HEK293 (cell line): ENCODE data around the gene THBS2.
A peak's percentile ranks its signal among the peaks of the same experiment; 100 is the strongest.

Experiments
- CTCF ChIA-PET: fragments of 350-600 bp; formaldehyde crosslinking; extraction: SDS; loops from one replicate; lab custom pipeline; 2021; ENCODE audit warnings: antibody characterized with exemption; lab: Yijun Ruan, JAX
- POLR2A ChIA-PET: fragments of 300-600 bp; formaldehyde crosslinking; extraction: SDS; loops from one replicate; lab custom pipeline; 2020; ENCODE audit warnings: antibody characterized with exemption, inconsistent platforms; lab: Yijun Ruan, JAX
- H3K27ac ChIP-seq: fragments of 200-500 bp; sonication (Bioruptor generic); 2 replicates; pipeline ENCODE4 v1.5.1; 2014; ENCODE audit warnings: low read depth, low read length, control low read depth, inconsistent platforms; ENCODE audit errors: extremely low read depth
- H3K36me3 ChIP-seq, 2 experiments: fragments of 200-500 bp in 1 of 2; sonication (Bioruptor generic) in 1 of 2; 1 replicate in 1 of 2; 2 replicates in 1 of 2; pipeline ENCODE4 v1.5.1; 2014 to 2017; ENCODE audit warnings: inconsistent platforms in 2 of 2, low read length in 2 of 2; ENCODE audit not compliant: control insufficient read depth in 2 of 2, insufficient read depth in 1 of 2
- H3K4me1 ChIP-seq: fragments of 200-500 bp; sonication (Bioruptor generic); 2 replicates; pipeline ENCODE4 v1.5.1; 2014; ENCODE audit warnings: mild to moderate bottlenecking, low read length, inconsistent platforms; ENCODE audit not compliant: control insufficient read depth, insufficient read depth
- H3K4me3 ChIP-seq: 2 replicates; pipeline ENCODE4 v1.5.1; 2011; ENCODE audit warnings: low read depth, mild to moderate bottlenecking, control low read depth, low read length, moderate library complexity
- H3K9me3 ChIP-seq: fragments of 200-500 bp; sonication (Bioruptor generic); 2 replicates; pipeline ENCODE4 v1.5.1; 2014; ENCODE audit warnings: low read depth, low read length, inconsistent platforms; ENCODE audit not compliant: control insufficient read depth, insufficient read depth
- BCL6B ChIP-seq: fragments of 450-650 bp; formaldehyde crosslinking; IDR thresholded peaks from 2 replicates; pipeline ENCODE4 v1.5.1; 2017; ENCODE audit warnings: missing biosample characterization, missing genetic modification characterization
- INSM2 ChIP-seq: fragments of 450-650 bp; formaldehyde crosslinking; IDR thresholded peaks from 2 replicates; pipeline ENCODE4 v1.5.1; 2016; ENCODE audit warnings: missing biosample characterization, missing genetic modification characterization
- PRDM1 ChIP-seq: fragments of 450-650 bp; formaldehyde crosslinking; IDR thresholded peaks from 2 replicates; pipeline ENCODE4; 2016; ENCODE audit warnings: missing biosample characterization, missing genetic modification characterization
- PRDM10 ChIP-seq: fragments of 450-650 bp; formaldehyde crosslinking; IDR thresholded peaks from 2 replicates; pipeline ENCODE4 v1.5.1; 2016; ENCODE audit warnings: missing biosample characterization, missing genetic modification characterization
- REST ChIP-seq: fragments of 450-650 bp; formaldehyde crosslinking; IDR thresholded peaks from 2 replicates; pipeline ENCODE4 v1.5.1; 2016; ENCODE audit warnings: missing biosample characterization, missing genetic modification characterization
- SCRT1 ChIP-seq: fragments of 450-650 bp; formaldehyde crosslinking; IDR thresholded peaks from 2 replicates; pipeline ENCODE4 v1.5.1; 2016; ENCODE audit warnings: missing biosample characterization, missing genetic modification characterization, borderline replicate concordance
- TCF7L2 ChIP-seq: IDR thresholded peaks from 2 replicates; pipeline ENCODE4 v1.6.1; 2011; ENCODE audit warnings: low read depth, mild to moderate bottlenecking, inconsistent platforms, low read length, moderate library complexity, borderline replicate concordance
- WT1 ChIP-seq: fragments of 450-650 bp; formaldehyde crosslinking; IDR thresholded peaks from 2 replicates; pipeline ENCODE4 v1.5.1; 2016; ENCODE audit warnings: missing biosample characterization, missing genetic modification characterization
- ZFP41 ChIP-seq: fragments of 450-650 bp; formaldehyde crosslinking; IDR thresholded peaks from 2 replicates; pipeline ENCODE4 v1.5.1; 2016; ENCODE audit warnings: missing biosample characterization, missing genetic modification characterization, borderline replicate concordance
- ZFP69B ChIP-seq: fragments of 450-650 bp; formaldehyde crosslinking; IDR thresholded peaks from 2 replicates; pipeline ENCODE4 v1.5.1; 2016; ENCODE audit warnings: missing biosample characterization, missing genetic modification characterization
- ZNF133 ChIP-seq: fragments of 450-650 bp; formaldehyde crosslinking; IDR thresholded peaks from 2 replicates; pipeline ENCODE4 v1.5.1; 2016; ENCODE audit warnings: missing biosample characterization, missing genetic modification characterization
- ZNF214 ChIP-seq: fragments of 450-650 bp; formaldehyde crosslinking; IDR thresholded peaks from 2 replicates; pipeline ENCODE4 v1.5.1; 2017; ENCODE audit warnings: missing biosample characterization, mild to moderate bottlenecking, missing genetic modification characterization, borderline replicate concordance
- ZNF239 ChIP-seq: fragments of 450-650 bp; formaldehyde crosslinking; IDR thresholded peaks from 2 replicates; pipeline ENCODE4 v1.5.1; 2016; ENCODE audit warnings: missing biosample characterization, missing genetic modification characterization
- ZNF404 ChIP-seq: fragments of 450-650 bp; formaldehyde crosslinking; IDR thresholded peaks from 2 replicates; pipeline ENCODE4 v1.5.1; 2017; ENCODE audit warnings: missing biosample characterization, missing genetic modification characterization
- ZNF624 ChIP-seq: fragments of 450-650 bp; formaldehyde crosslinking; IDR thresholded peaks from 2 replicates; pipeline ENCODE4 v1.5.1; 2017; ENCODE audit warnings: missing biosample characterization, missing genetic modification characterization
- ZNF645 ChIP-seq: fragments of 450-650 bp; formaldehyde crosslinking; IDR thresholded peaks from 2 replicates; pipeline ENCODE4; 2016; ENCODE audit warnings: missing biosample characterization, missing genetic modification characterization
- ZNF654 ChIP-seq: fragments of 450-650 bp; formaldehyde crosslinking; IDR thresholded peaks from 2 replicates; pipeline ENCODE4 v1.5.1; 2016; ENCODE audit warnings: low read depth, missing biosample characterization, missing genetic modification characterization
- ZNF791 ChIP-seq: fragments of 450-650 bp; formaldehyde crosslinking; IDR thresholded peaks from 2 replicates; pipeline ENCODE4 v1.5.1; 2016; ENCODE audit warnings: missing biosample characterization, missing genetic modification characterization
- ZNF837 ChIP-seq: fragments of 450-650 bp; formaldehyde crosslinking; IDR thresholded peaks from 2 replicates; pipeline ENCODE4 v1.5.1; 2016; ENCODE audit warnings: missing biosample characterization, missing genetic modification characterization
- TF ChIP-seq, protein P1 (sequence below): fragments of 450-650 bp; formaldehyde crosslinking; IDR thresholded peaks from 2 replicates; pipeline ENCODE4 v1.5.1; 2017; ENCODE audit warnings: missing biosample characterization, mild to moderate bottlenecking, missing genetic modification characterization, moderate library complexity
- TF ChIP-seq, protein P2 (sequence below): fragments of 450-650 bp; formaldehyde crosslinking; IDR thresholded peaks from 2 replicates; pipeline ENCODE4 v1.5.1; 2016; ENCODE audit warnings: missing biosample characterization, missing genetic modification characterization

THBS2 gene

DNA sequence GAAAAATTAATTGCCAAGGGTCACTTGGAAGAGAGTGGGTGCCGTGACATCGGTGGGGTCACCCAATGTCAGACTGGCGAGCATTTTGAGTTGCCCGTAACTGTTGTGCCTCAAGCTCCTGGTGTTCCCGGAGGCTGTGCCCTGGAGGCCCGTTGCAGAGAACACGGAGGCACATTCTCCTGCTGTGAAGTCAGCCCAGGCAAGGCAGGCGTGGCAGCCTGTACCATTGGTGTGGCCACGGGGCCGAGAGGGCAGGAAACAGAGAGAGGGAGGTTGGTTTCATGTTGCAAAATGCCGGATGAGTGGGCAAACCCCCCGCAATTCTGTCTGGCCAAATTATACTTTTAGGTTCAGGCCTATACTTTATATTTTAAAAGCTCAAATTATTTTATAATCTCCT, 81.2 kb downstream of the THBS2 start:
- no peak overlapping the region for H3K27ac ChIP-seq
- POLR2A ChIA-PET, result no interaction called here
- H3K9me3 ChIP-seq, result no peaks in the 10 kb centered on the region
- CTCF ChIA-PET, result no interaction called here
- TF ChIP-seq ZNF239 (tag by site-specific recombination) (no peak), ZFP69B (tag by site-specific recombination) (no peak), PRDM10 (tag by site-specific recombination) (peak; percentile 33; the same call in 1 of the 2 replicates), ZNF654 (tag by site-specific recombination) (no peak)
- H3K4me1 ChIP-seq, result no peaks in the 10 kb centered on the region
- no peaks in the 10 kb centered on the region for H3K36me3 ChIP-seq
- H3K4me3 ChIP-seq, result no peak overlapping the region

DNA sequence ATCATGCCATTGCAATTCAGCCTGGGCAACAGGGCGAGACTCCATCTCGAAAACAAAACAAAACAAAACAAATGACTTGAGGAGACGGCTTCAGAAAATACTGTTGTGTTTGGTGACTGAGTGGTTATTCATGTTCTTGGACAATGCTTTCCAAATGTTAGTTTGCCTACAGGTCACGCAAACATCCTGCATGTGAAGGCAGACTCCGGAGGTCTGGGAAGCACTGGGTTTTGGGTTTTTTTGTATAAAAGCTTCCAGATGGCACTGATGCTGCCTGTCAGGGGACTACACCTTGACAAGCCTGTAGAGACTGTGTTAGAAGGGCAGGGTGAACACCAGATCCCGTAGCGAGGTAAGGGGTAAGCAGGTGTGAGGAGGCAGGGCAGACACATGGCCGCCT, 81.7 kb downstream of the THBS2 start:
- Histone ChIP-seq H3K36me3 (no peaks in the 10 kb centered on the region), H3K4me1 (no peaks in the 10 kb centered on the region), H3K27ac (no peak overlapping the region), H3K9me3 (no peaks in the 10 kb centered on the region), H3K4me3 (no peak overlapping the region)
- ChIA-PET CTCF (no interaction called here), POLR2A (no interaction called here)
- TF ChIP-seq ZNF404 (tag by site-specific recombination), result no peak
- TF ChIP-seq ZNF214 (tag by site-specific recombination), result no peak
- no peak for TF ChIP-seq BCL6B (tag by site-specific recombination)
- no peak for TF ChIP-seq ZNF133 (tag by site-specific recombination)
- no peak for TF ChIP-seq REST (tag by site-specific recombination)
- no peak for TF ChIP-seq ZFP69B (tag by site-specific recombination)
- no peak for TF ChIP-seq ZNF791
- no peak for TF ChIP-seq WT1 (tag by site-specific recombination)
- TF ChIP-seq, protein P1, sequence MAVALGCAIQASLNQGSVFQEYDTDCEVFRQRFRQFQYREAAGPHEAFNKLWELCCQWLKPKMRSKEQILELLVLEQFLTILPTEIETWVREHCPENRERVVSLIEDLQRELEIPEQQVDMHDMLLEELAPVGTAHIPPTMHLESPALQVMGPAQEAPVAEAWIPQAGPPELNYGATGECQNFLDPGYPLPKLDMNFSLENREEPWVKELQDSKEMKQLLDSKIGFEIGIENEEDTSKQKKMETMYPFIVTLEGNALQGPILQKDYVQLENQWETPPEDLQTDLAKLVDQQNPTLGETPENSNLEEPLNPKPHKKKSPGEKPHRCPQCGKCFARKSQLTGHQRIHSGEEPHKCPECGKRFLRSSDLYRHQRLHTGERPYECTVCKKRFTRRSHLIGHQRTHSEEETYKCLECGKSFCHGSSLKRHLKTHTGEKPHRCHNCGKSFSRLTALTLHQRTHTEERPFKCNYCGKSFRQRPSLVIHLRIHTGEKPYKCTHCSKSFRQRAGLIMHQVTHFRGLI (tag by site-specific recombination), result no peak
- TF ChIP-seq, protein P2, sequence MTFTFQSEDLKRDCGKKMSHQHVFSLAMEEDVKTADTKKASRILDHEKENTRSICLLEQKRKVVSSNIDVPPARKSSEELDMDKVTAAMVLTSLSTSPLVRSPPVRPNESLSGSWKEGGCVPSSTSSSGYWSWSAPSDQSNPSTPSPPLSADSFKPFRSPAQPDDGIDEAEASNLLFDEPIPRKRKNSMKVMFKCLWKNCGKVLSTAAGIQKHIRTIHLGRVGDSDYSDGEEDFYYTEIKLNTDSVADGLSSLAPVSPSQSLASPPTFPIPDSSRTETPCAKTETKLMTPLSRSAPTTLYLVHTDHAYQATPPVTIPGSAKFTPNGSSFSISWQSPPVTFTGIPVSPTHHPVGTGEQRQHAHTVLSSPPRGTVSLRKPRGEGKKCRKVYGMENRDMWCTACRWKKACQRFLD (tag by site-specific recombination), result no peak
- no peak for TF ChIP-seq ZFP41 (tag by site-specific recombination)
- TF ChIP-seq ZNF837, result no peak
- TF ChIP-seq SCRT1 (tag by site-specific recombination), result no peak
- TF ChIP-seq PRDM1 (tag by site-specific recombination), result no peak
- no peak for TF ChIP-seq TCF7L2
- TF ChIP-seq ZNF624, result no peak
- TF ChIP-seq INSM2, result no peak
- no peak for TF ChIP-seq ZNF645 (tag by site-specific recombination)
